ENCODE measurements around the gene ZPBP2. TPM values are rescaled to one million over a fixed set of nuclear protein-coding genes. Genes with fewer than 3 reads are reported as not detected.

The ZPBP2 gene
- total and polyA plus RNA-seq, 9 of the 15 experiments (the other 6 are each of a cell fraction or from before 2014, with no cell fraction given), result not detected

GRCh38 chr17:39838784-39839183 is 29.2 kb upstream of the ZPBP2 start:
- peaks cover 6 to 17% of the 10 kb centered on the region in 2 experiments; a peak in 4 of 5 replicates for H3K27me3 ChIP-seq (ENCODE audit: control insufficient read depth in 2 of 2, insufficient read depth in 2 of 2, low read length in 2 of 2)
- no peak for FAIRE-seq
- no peak overlapping the region for H2AFZ ChIP-seq (ENCODE audit: low read depth, low read length)
- ATAC-seq, result no peak
- H3K36me3 ChIP-seq (ENCODE audit: control insufficient read depth, insufficient read depth, low read length), result no peaks in the 10 kb centered on the region
- in situ Hi-C loops (cut with MboI) (no loop called here), intact Hi-C loops (cut with micrococcal nuclease) (no loop called here)
- TF ChIP-seq CREM (IDR thresholded peaks at IDR 0.05; ENCODE audit: low read depth), result no peak
- no peak for TF ChIP-seq LARP7 (IDR thresholded peaks at IDR 0.05)
- TF ChIP-seq HMG20B (CRISPR knock-in tag; IDR thresholded peaks at IDR 0.05), result no peak
- no peak for TF ChIP-seq TBP (optimal IDR thresholded peaks at IDR 0.05; ENCODE audit: low read depth, low read length)
- no peak for TF ChIP-seq ZBTB12 (CRISPR knock-in tag; IDR thresholded peaks at IDR 0.05)
- TF ChIP-seq NR4A1 (CRISPR knock-in tag; IDR thresholded peaks at IDR 0.05), result no peak
- no peak for TF ChIP-seq NR4A1 (tag; IDR thresholded peaks at IDR 0.05)
- no peak for TF ChIP-seq SRSF3 (IDR thresholded peaks at IDR 0.05; ENCODE audit: insufficient read depth, low read length)
- no peak for TF ChIP-seq ZNF699 (CRISPR knock-in tag; IDR thresholded peaks at IDR 0.05; ENCODE audit: insufficient replicate concordance)
- no peak for TF ChIP-seq ILK (tag; IDR thresholded peaks at IDR 0.05; ENCODE audit: borderline replicate concordance, low read depth)
- H3K4me1 ChIP-seq (replicated peaks in 1 of 2; ENCODE audit: control insufficient read depth in 2 of 2, insufficient read depth in 2 of 2, low read length in 2 of 2), result no peaks in the 10 kb centered on the region
- H3K79me2 ChIP-seq (ENCODE audit: control insufficient read depth, insufficient read depth, low read length), result no peaks in the 10 kb centered on the region
- CTCF ChIA-PET (ENCODE audit: low intra/inter-chr PET ratio), result no interaction called here
- no peaks in the 10 kb centered on the region for H3K9me1 ChIP-seq (ENCODE audit: control insufficient read depth, insufficient read depth, low read length)
- no peak overlapping the region for H3K4me2 ChIP-seq (ENCODE audit: insufficient read depth, low read length)
- BruUV-seq (replicated peaks), result no TSS peak
- DNase-seq (ENCODE audit: extremely low read depth in 1 of 4, low spot score in 3 of 4), result no peak
- H3K4me3 ChIP-seq, result no peak overlapping the region
- no peaks in the 10 kb centered on the region for H3K9me3 ChIP-seq (replicated peaks; ENCODE audit: control insufficient read depth, insufficient read depth, low read depth, low read length)
- H3K27ac ChIP-seq (ENCODE audit: extremely low read depth, low read depth, low read length), result no peak overlapping the region
- 11% methylated on average over 1 of the region's 1 CpG for WGBS (ENCODE audit: insufficient coverage, low coverage, missing lambda C conversion rate)
- POLR2A ChIA-PET, result interaction anchor here (0.6 kb wide), 1 partner anchor 353 kb away, joined by 3 read pairs; no protein-coding TSS in a partner anchor
- H3K9ac ChIP-seq (ENCODE audit: insufficient read depth in 1 of 2, low read depth in 2 of 2, low read length in 2 of 2), result no peak overlapping the region
- no peaks in the 10 kb centered on the region for H4K20me1 ChIP-seq (replicated peaks; ENCODE audit: control insufficient read depth, insufficient read depth, low read length)

Measured in K562 (cell line).